Hematopoietic multipotent progenitor cell treated with erythropoietin and hydrocortisone succinate and interleukin-3 and kit ligand, for 4 days (in vitro differentiated cells): ENCODE data around the gene HRCT1.
"Not testable (repeated sequence)": the region's sequence is repeated elsewhere in the genome, so short reads cannot be mapped to it uniquely, and the experiment has no call there.

Source experiments
- DNase-seq: peaks from one replicate; pipeline ENCODE4 v3.0.0-alpha.2; 2015

HRCT1 gene

DNA sequence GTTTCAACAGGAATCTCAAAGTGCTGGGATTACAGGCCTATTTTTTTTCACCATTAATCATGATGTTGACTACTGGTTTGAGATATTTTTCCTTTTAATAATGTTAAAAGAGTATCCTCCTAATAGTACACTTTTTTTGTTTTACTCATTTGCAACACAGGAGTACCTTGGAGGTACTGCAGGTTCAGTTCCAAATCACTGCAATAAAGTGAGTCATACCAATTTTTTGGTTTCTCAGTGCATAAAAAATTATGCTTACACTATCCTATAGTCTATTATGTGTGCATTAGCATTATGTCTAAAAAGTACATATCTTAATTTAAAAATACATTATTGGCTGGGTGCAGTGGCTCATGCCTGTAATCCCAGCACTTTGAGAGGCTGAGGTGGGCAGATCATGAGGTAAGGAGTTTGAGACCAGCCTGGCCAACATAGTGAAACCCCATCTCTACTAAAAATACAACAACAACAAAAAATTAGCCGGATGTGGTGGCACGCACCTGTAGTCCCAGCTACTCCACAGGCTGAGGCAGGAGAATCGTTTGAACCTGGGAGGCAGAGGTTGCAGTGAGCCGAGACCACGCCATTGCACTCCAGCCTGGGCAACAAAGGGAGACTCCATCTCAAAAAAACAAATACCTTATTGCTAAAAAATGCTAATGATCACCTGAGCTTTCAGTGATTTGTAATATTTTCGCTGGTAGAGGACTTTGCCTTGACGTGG is 8.5 kb upstream of the HRCT1 start:
- not testable (repeated sequence) for DNase-seq

- no peak for DNase-seq
Observed at GRCh38 chr9:35898337-35898736, 7.7 kb upstream of the HRCT1 start.

DNA sequence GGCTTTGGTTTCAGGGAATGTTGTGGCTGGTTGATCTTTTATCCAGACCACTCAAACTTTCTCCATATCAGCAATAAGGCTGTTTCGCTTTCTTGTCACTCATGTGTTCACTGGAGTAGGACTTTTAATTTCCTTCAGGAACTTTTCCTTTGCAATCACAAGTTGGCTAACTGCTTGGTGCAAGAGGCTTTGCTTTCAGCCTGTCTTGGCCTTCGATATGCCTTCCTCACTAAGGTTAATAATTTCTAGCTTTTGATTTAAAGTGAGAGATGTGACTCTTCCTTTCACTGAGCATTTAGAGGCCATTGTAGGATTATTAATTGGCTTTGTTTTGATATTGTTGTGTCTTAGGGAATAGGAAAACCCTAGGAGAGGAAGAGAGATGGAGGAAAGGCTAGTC is 7.0 kb upstream of the HRCT1 start:
- no peak for DNase-seq

DNA sequence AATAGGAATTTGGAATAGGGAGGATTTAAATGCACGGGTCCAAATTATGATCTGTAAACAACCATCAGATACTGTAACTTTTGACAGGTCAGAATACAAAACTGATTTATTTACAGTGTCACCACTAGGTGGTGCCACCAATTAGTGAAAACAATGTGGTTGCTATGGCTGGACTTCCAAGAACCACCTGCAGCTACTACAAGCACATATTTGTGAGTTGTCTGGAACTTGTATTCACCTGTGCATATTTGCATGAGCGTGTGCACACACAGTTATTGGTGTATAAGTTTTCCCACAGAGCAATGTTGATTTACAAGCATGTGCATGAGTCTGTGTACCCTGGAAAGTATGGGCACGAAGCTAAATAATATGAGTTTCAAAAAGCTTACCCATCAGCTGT is 3.0 kb upstream of the HRCT1 start:
- peak; percentile 74 for DNase-seq

DNA sequence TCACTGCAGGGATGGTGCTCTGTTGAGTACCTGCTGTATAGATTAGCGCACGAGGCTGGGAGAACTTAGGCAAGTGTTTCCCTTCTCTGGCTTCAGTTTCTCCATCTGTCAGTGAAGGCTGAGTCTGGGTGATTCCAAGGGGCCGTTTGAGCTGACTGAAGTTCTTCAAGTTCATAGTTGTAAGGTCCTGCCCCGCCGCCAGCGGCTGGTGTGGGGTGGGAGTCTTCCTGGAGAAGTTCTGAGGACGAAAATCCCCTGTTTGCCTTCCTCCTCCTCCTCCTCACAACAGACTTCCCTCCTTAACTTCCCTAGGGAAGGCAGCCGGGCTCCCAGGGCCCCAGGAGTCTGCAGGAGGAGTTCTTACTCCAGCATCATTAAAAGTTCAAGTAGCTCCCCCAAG is 1.7 kb upstream of the HRCT1 start:
- DNase-seq = no peak

DNA sequence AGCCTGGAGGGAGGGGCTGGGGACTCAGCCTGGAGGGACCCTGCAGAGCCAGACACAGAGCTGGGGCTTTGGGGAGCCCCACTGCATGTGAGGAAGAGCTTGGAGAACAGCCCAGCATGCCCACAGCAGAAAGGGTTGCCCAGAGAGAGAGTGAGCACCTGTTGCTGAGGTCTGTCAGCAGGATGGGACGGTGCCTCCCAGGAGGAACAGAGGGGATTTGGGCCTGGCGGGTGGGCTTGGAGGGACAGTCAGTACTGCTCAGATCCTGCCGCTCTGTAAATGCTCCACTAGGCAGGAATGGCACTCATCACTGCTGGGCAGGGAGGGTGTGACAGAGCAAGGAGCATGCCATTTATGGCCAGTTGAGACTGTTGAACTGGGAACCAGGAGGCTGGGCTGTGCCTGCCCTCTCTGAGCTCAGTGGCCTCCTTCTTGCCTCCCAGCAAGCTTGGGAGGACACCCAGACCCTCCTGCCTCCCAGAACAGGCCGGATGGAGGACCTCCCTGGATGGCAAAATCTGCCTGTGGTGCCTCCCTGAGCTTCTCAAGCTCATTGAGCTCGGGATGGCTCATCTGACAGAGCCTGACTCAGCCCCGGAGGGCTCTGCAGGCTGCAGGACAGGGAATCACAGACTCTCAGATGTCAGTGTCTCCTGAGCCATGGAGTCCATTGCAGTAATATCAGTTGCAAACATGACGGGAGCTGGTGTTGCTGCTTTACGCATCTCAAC is 786 bp upstream of the HRCT1 start:
- no peak for DNase-seq

- DNase-seq = no peak
Observed at GRCh38 chr9:35906923-35907699, 1.1 kb downstream of the HRCT1 start.

- DNase-seq = peak; percentile 77
Observed at GRCh38 chr9:35907711-35908503, 1.9 kb downstream of the HRCT1 start.

GRCh38 chr9:35908504-35909125 is 2.6 kb downstream of the HRCT1 start:
- DNase-seq = no peak

- no peak for DNase-seq
Observed at GRCh38 chr9:35909274-35909673, 3.3 kb downstream of the HRCT1 start, which contains the start of gene SPAAR. Gene SPAAR (plus strand): TSS chr9:35909490. CDS start chr9:35910464, 974 bp downstream.

- no peak for DNase-seq
Observed at GRCh38 chr9:35909687-35910612, 3.9 kb downstream of the HRCT1 start.

DNA sequence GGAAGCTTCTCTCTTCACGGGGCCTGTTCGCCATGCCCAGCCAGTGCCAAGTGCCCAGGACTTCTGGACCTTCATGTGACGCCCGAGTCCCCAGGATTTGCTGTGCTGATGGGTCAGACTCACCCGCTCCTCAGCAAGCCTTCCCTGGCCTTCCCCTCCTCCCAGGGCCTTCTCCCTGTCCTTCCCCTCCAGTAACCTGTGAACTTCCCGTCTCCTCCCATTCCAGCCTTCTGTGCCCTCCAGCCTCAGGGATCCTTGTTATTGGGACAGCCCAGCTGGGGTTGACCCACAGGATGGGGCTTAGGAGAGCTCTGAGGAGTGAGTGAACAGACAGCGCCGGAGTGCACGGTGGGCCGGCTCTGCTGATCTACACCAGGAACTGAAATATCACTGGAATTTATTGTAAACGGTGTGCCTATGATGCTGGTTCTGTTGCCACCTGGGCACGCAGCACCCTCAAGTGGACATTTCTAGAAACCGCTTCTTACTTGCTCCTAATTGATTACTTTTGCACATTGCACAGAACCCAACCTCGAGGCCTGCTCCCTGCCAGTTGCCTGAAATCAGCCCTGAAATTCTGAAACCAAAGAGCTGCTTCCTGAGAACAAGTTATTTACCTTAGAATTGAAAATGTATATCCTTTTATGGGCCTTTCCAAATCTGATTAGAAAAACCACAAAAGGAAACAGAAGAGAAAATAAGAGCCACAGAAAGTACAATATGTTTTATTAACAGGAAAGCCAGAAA is 4.8 kb downstream of the HRCT1 start:
- DNase-seq = peak; percentile 82

DNA sequence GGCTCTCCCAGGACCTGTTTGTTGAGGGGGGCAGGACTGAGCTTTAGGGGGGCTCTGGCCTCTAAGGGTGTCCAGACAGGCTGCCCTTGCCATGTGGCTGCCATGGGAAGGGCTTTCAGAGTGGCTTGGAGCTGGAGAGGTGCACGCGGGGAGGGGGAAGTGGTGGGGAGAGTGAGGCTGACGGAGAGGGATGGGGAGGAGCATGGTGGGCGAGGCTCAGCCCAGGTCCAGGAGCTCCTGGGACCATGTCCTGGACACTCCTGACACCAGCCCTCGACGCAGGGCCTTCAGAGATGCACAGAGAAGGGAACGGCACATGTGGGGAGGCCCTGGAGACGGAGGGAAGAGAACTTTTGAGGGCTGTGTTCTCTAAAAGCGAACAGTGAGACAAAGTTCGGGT is 5.7 kb downstream of the HRCT1 start:
- no peak for DNase-seq

DNA sequence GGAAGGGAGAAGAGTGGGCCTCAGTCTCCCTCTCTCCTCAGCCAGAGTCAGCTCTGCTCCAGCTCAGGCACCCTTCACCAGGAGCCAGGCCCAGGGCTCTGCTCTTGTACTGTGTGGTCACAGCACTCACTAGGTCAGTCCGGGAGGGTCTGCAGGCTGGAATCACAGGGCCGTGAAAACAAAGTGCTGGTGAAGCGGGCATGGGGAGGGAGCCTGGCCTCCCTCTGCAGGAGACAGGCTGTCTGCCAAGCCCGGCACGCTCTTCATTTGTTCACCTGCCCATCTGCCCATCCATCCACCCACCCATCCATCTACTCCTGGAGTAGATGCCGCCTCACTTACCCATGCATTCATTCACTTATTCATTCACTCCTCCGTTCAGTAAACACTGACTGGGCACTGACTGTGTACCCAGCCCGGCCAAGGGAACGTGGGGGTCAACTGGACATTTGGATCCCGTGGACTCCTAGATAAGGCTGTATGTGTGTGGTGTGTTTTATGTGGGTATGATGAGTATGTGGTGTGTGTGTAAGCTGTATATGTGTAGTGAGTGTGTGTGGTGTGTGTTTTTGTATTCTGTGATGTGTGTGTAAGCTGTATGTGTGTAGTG is 6.9 kb downstream of the HRCT1 start:
- no peak for DNase-seq

- DNase-seq = not testable (repeated sequence)
Observed at GRCh38 chr9:35913429-35913828, 7.4 kb downstream of the HRCT1 start.

DNA sequence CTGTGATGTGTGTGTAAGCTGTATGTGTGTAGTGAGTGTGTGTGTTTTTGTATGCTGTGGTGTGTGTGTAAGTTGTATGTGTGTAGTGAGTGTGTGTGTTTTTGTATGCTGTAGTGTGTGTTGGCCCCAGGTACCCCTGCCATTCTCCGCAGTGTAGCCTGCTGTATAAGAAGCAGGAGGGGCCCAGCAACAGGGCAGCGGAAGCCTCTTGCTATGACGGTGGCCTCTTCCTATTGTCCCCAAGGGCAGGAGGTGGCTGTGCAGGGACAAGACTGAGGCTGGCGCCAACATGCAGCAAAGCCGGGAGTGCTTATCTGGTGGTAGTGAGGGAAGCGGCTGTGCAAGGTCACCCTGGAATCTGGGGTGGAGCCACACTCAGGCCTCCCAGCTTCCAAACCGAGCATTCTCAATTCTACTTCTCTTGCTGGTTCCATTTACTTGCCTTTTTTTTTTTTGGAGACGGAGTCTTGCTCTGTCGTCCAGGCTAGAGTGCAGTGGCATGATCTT is 8.4 kb downstream of the HRCT1 start:
- peak; percentile 89 for DNase-seq

GRCh38 chr9:35915681-35916294 is 9.8 kb downstream of the HRCT1 start:
- DNase-seq = no peak

DNA sequence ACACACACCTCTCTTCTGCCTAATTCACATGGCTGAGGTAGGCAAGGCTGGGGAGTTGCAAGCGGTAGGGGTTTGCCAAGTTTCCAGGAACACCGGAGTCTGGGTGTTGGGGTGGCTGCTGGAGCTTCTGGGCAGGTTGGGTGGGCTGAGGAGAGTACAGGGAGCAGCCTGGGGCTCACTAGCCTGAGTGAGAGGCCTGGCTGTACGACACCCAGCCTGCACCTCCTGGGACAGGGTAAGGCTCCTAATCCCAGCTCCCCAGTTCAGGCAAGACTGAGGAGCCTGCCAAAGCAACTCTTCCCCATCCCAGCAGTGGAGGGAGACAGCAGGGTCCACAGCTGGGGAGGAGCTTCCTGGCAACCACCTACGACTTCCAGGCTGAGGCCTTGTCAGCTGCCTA is 11.3 kb downstream of the HRCT1 start:
- DNase-seq = no peak

DNA sequence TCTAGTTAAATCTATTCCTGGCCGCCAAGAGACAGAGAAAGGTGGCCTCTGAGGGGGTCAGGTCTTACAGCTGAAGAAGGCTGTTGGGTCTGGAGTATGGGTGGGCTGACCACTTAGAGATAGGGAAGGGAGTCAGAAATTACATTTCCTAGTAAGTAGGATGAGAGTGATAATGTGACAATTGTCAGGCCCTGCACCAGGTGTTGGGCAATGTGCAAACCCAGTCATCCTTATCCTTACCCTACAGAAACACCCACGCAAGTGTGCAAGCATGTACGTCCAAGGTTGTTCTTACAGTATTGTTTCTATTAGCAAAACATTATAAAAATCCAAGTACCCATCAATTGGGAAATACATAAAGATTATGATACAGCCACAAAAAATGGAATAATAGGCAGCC is 12.8 kb downstream of the HRCT1 start:
- DNase-seq = peak; percentile 32
